CD4-positive, alpha-beta memory T cell (primary cell): ENCODE measurements around the gene NEURL2. TPM values are rescaled to one million over a fixed set of nuclear protein-coding genes. Genes with fewer than 3 reads are reported as not detected.

Experiments
- CTCF ChIA-PET: fragments of 350-600 bp; sonication (Branson Sonifier 250); formaldehyde crosslinking; loops from one replicate; lab custom pipeline; 2021; ENCODE audit warnings: inconsistent platforms; ENCODE audit not compliant: partially characterized antibody; lab: Charles Lee
- POLR2A ChIA-PET: fragments of 350-600 bp; sonication (Branson Sonifier 250); formaldehyde crosslinking; loops from one replicate; lab custom pipeline; 2021; ENCODE audit not compliant: partially characterized antibody; lab: Charles Lee
- DNase-seq, 5 donors: peaks; one replicate each; pipeline versions ENCODE4 v3.0.0 to v3.0.0-alpha.2; 2020 to 2022; ENCODE audit warnings: mixed read lengths in 1 of 5
- H3K27ac ChIP-seq: one replicate; pipeline ENCODE4 v1.7.0; 2013; ENCODE audit warnings: low read depth, low read length
- H3K27me3 ChIP-seq: 2 replicates; pipeline ENCODE4 v1.7.0; 2013; ENCODE audit warnings: mild to moderate bottlenecking, low read length, moderate library complexity; ENCODE audit not compliant: insufficient read depth
- H3K36me3 ChIP-seq: 2 replicates; pipeline ENCODE4 v1.7.0; 2013; ENCODE audit warnings: mild to moderate bottlenecking, low read length, moderate library complexity; ENCODE audit not compliant: insufficient read depth
- H3K4me1 ChIP-seq: 2 replicates; pipeline ENCODE4 v1.7.0; 2013; ENCODE audit warnings: mild to moderate bottlenecking, low read length, moderate library complexity; ENCODE audit not compliant: insufficient read depth
- H3K4me3 ChIP-seq, 2 donors: one replicate each; pipeline ENCODE4 v1.7.0; 2013; ENCODE audit warnings: low read length in 2 of 2, mild to moderate bottlenecking in 1 of 2
- H3K9me3 ChIP-seq, 2 donors: one replicate each; pipeline ENCODE4 v1.7.0; 2013; ENCODE audit warnings: low read length in 2 of 2, control low read depth in 1 of 2; ENCODE audit not compliant: control insufficient read depth in 1 of 2
- H3K27ac Mint-ChIP-seq, 7 donors: one replicate each; pipeline ENCODE4 v1.8.0; 2020 to 2021; ENCODE audit warnings: mixed read lengths in 7 of 7, mild to moderate bottlenecking in 6 of 7, inconsistent platforms in 3 of 7, moderate library complexity in 3 of 7
- H3K27me3 Mint-ChIP-seq, 2 donors: one replicate each; pipeline ENCODE4 v1.8.0; 2020 to 2021; ENCODE audit warnings: mixed read lengths in 2 of 2
- H3K36me3 Mint-ChIP-seq, 2 donors: one replicate each; pipeline ENCODE4 v1.8.0; 2020 to 2021; ENCODE audit warnings: mixed read lengths in 2 of 2, inconsistent platforms in 1 of 2, mild to moderate bottlenecking in 1 of 2
- H3K4me1 Mint-ChIP-seq, 4 donors: one replicate each; pipeline ENCODE4 v1.8.0; 2020 to 2021; ENCODE audit warnings: mixed read lengths in 4 of 4, mild to moderate bottlenecking in 1 of 4
- H3K4me3 Mint-ChIP-seq, 8 donors: one replicate each; pipeline ENCODE4 v1.8.0; 2020 to 2021; ENCODE audit warnings: mixed read lengths in 8 of 8, mild to moderate bottlenecking in 7 of 8, moderate library complexity in 6 of 8, inconsistent platforms in 3 of 8
- H3K9me3 Mint-ChIP-seq, 8 donors: one replicate each; pipeline ENCODE4 v1.8.0; 2020 to 2021; ENCODE audit warnings: mixed read lengths in 8 of 8, mild to moderate bottlenecking in 5 of 8, inconsistent platforms in 3 of 8, moderate library complexity in 1 of 8
- intact Hi-C: fragments of 100-400 bp; cut with micrococcal nuclease; formaldehyde crosslinking; loops from one replicate; pipeline ENCODE4 v1.15.1; 2023
- polyA plus RNA-seq, 2 donors: library from polyadenylated mRNA; unstranded; fragments of 300-500 nt; fragmentation: Illumina TruSeq; gene quantifications; one replicate each; pipeline ENCODE4 v1.2.3, GENCODE V29; 2021
- total RNA-seq, 2 experiments: library from RNA; stranded (reverse); gene quantifications; one replicate each; pipeline ENCODE4 v1.2.3, GENCODE V29; 2021

The NEURL2 gene, protein sequence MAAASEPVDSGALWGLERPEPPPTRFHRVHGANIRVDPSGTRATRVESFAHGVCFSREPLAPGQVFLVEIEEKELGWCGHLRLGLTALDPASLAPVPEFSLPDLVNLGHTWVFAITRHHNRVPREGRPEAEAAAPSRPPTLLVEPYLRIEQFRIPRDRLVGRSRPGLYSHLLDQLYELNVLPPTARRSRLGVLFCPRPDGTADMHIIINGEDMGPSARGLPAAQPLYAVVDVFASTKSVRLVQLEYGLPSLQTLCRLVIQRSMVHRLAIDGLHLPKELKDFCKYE
- total RNA-seq (1 to 10 TPM; 5.5 to 5.6 TPM), polyA plus RNA-seq (under 1 TPM; 0.29 to 0.75 TPM)

DNA sequence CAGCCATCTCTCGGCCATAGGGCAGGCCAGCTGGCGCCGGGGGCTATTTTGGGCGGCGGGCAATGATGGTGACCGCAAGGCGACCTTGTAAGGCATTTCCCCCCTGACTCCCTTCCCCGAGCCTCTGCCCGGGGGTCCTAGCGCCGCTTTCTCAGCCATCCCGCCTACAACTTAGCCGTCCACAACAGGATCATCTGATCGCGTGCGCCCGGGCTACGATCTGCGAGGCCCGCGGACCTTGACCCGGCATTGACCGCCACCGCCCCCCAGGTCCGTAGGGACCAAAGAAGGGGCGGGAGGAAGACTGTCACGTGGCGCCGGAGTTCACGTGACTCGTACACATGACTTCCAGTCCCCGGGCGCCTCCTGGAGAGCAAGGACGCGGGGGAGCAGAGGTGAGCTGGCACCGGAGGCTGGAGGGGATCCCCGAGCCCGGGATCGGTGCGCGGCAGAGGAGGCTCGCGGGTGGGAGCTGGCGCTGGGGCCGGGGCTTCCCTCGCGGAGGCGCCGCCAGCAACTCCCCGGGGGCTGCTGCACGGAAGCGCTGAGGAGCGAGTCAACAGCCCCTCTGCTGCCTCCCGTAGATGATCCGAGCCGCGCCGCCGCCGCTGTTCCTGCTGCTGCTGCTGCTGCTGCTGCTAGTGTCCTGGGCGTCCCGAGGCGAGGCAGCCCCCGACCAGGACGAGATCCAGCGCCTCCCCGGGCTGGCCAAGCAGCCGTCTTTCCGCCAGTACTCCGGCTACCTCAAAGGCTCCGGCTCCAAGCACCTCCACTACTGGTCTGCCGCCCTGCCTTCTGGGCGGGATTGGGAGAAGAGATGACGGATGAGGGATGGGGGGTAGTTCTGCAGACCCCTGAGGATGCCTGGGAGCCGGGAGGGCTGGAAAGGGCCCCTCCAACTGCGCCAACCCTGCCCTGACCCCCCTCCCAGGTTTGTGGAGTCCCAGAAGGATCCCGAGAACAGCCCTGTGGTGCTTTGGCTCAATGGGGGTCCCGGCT, at the start of gene NEURL2, which contains the start of gene CTSA:
Gene NEURL2 (minus strand): TSS at position 224 of the 999 bp plus-strand sequence. CDS start 217 bp downstream, at position 7.
Gene CTSA (plus strand): TSS at position 351 of the 999 bp plus-strand sequence. CDS start 234 bp downstream, at position 585.
- Mint-ChIP-seq H3K36me3 (peaks cover 0 to 19% of the 10 kb centered on the region in 2 donors), H3K4me1 (peaks cover 19 to 48% (median 33%) of the 10 kb centered on the region in 4 donors)
- CTCF ChIA-PET = interaction anchor here (0.6 to 3.5 kb wide), 16 partner anchors 9 to 91 kb away, joined by 3 to 18 read pairs (median 4); partner anchors contain the start of genes PCIF1 and ZSWIM1

DNA sequence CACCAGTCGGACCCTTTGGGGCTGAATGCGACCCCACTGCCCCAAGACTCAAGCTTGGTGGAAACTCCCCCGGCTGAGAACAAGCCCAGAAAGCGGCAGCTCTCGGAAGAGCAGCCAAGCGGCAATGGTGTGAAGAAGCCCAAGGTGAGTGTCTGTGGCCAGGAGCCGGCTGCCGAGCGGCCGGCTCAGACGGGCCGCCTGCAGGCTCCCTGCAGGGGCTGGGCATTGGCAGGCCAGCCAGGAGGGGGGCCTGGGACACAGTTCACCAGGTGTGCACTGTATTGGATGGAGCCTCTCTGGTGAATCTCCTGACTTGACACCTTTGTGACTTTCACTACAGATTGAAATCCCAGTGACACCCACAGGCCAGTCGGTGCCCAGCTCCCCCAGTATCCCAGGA, 49.5 kb upstream of the NEURL2 start:
- H3K36me3 ChIP-seq = peaks cover 78% of the 10 kb centered on the region
- H3K36me3 Mint-ChIP-seq = peaks cover 44 to 67% of the 10 kb centered on the region in 2 donors
- H3K27me3 Mint-ChIP-seq = no peaks in the 10 kb centered on the region
- no peaks in the 10 kb centered on the region for H3K9me3 ChIP-seq
- H3K27me3 ChIP-seq = no peaks in the 10 kb centered on the region
- H3K27ac ChIP-seq = no peak overlapping the region
- ChIA-PET CTCF (interaction anchor here (1.3 to 8.7 kb wide), 2 partner anchors 30 to 74 kb away, joined by 3 to 91 read pairs; partner anchors contain the start of gene ZNF335), POLR2A (interaction anchor here (1.5 kb wide), 1 partner anchor 31 kb away, joined by 4 read pairs; the partner anchor contains the start of gene ZNF335)
- no peak overlapping the region for H3K27ac Mint-ChIP-seq
- DNase-seq = no peak
- peaks cover 28% of the 10 kb centered on the region for H3K4me1 ChIP-seq
- no peak overlapping the region for H3K4me3 Mint-ChIP-seq
- peaks cover 10 to 36% (median 26%) of the 10 kb centered on the region in 4 donors for H3K4me1 Mint-ChIP-seq
- no peaks in the 10 kb centered on the region for H3K9me3 Mint-ChIP-seq
- intact Hi-C loops = no loop called here
- no peak overlapping the region for H3K4me3 ChIP-seq

More for the DNA sequence above, at the start of gene NEURL2, which contains the start of gene CTSA:
- no peaks in the 10 kb centered on the region for H3K27me3 ChIP-seq
- H3K4me3 ChIP-seq = peak within 1 kb of the TSS; percentile 69 to 79
- POLR2A ChIA-PET = interaction anchor here (0.9 to 9.9 kb wide), 15 partner anchors 9 to 80 kb away, joined by 3 to 141 read pairs (median 4); partner anchors contain the start of genes ACOT8, PCIF1, ZNF335 and ZSWIM1
- H3K36me3 ChIP-seq = peaks cover 12% of the 10 kb centered on the region
- peak within 1 kb of the TSS; percentile 74 for H3K27ac ChIP-seq
- Mint-ChIP-seq H3K4me3 (peak within 1 kb of the TSS; percentile 91 to 97 (median 93)), H3K27ac (peak within 1 kb of the TSS; percentile 76 to 94 (median 90)), H3K9me3 (peaks cover 0 to 5% (median 0%) of the 10 kb centered on the region in 8 donors), H3K27me3 (no peaks in the 10 kb centered on the region)
- peak; percentile 79 to 88 (median 83) for DNase-seq
- H3K4me1 ChIP-seq = peaks cover 37% of the 10 kb centered on the region
- H3K9me3 ChIP-seq = no peaks in the 10 kb centered on the region
- intact Hi-C loops = loop anchor here (1.0 to 2.0 kb wide), 5 partner anchors 34 to 92 kb away; partner anchors contain the start of genes ACOT8, ZNF335 and ZSWIM3

GRCh38 chr20:45940053-45940452, 49.0 kb upstream of the NEURL2 start:
- Mint-ChIP-seq H3K36me3 (peaks cover 43 to 67% of the 10 kb centered on the region in 2 donors), H3K27me3 (no peaks in the 10 kb centered on the region), H3K4me1 (peaks cover 12 to 40% (median 28%) of the 10 kb centered on the region in 4 donors), H3K4me3 (no peak overlapping the region), H3K9me3 (no peaks in the 10 kb centered on the region), H3K27ac (peak overlapping the region in 1 of 7 donors; percentile 51)
- intact Hi-C loops = no loop called here
- Histone ChIP-seq H3K9me3 (no peaks in the 10 kb centered on the region), H3K4me1 (peaks cover 28% of the 10 kb centered on the region), H3K27ac (no peak overlapping the region), H3K4me3 (no peak overlapping the region), H3K27me3 (no peaks in the 10 kb centered on the region), H3K36me3 (peaks cover 74% of the 10 kb centered on the region)
- POLR2A ChIA-PET = interaction anchor here (1.5 to 7.4 kb wide), 2 partner anchors 8 to 32 kb away, joined by 4 to 175 read pairs; partner anchors contain the start of gene ZNF335
- CTCF ChIA-PET = interaction anchor here (1.3 to 8.7 kb wide), 2 partner anchors 31 to 74 kb away, joined by 3 to 91 read pairs; partner anchors contain the start of gene ZNF335
- no peak for DNase-seq

DNA sequence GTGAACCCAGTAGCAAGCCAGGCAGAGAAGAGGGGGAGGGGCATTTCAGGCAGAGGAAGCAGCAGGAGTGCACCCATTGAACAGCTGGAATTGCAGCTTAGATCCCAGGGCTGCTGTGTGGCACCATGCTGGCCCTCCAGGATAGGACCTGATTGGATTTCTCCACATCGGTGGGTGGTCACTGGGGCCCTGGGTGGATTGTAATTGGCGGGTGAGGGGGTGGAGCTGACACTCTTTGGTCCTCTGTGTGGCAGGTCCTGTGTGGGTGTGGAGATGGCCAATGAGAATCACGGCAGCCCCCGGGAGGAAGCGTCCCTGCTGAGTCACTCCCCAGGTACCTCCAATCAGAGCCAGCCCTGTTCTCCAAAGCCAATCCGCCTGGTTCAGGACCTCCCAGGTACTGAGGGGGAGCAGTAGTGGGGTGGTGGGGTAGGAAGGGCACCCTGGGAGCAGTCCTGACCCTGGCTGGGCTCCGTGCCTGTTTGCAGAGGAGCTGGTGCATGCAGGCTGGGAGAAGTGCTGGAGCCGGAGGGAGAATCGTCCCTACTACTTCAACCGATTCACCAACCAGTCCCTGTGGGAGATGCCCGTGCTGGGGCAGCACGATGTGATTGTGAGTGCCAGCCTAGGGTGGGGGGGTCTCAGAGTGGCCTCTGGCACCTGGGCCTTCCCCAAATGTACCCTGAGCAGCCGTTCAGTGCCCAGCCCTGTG, 47.9 kb upstream of the NEURL2 start:
- Histone ChIP-seq H3K9me3 (no peaks in the 10 kb centered on the region), H3K4me3 (no peak overlapping the region), H3K27ac (no peak overlapping the region), H3K4me1 (peaks cover 28% of the 10 kb centered on the region), H3K36me3 (peaks cover 62% of the 10 kb centered on the region), H3K27me3 (no peaks in the 10 kb centered on the region)
- DNase-seq = no peak
- H3K4me3 Mint-ChIP-seq = no peak overlapping the region
- ChIA-PET CTCF (interaction anchor here (1.2 to 8.7 kb wide), 3 partner anchors 25 to 50 kb away, joined by 3 to 91 read pairs (median 3); partner anchors contain the start of gene ZNF335), POLR2A (interaction anchor here (0.9 to 7.4 kb wide), 5 partner anchors 9 to 82 kb away, joined by 3 to 245 read pairs (median 8); partner anchors contain the start of genes ACOT8, CTSA, NEURL2 and ZNF335)
- H3K36me3 Mint-ChIP-seq = peaks cover 31 to 62% of the 10 kb centered on the region in 2 donors
- peak overlapping the region in 5 of 7 donors; percentile 75 to 94 (median 84) for H3K27ac Mint-ChIP-seq
- H3K9me3 Mint-ChIP-seq = no peaks in the 10 kb centered on the region
- no peaks in the 10 kb centered on the region for H3K27me3 Mint-ChIP-seq
- peaks cover 12 to 41% (median 24%) of the 10 kb centered on the region in 4 donors for H3K4me1 Mint-ChIP-seq
- intact Hi-C loops = no loop called here

- peak in 1 of 5 donors; percentile 40 for DNase-seq
- Histone ChIP-seq H3K9me3 (no peaks in the 10 kb centered on the region), H3K4me3 (no peak overlapping the region), H3K27me3 (no peaks in the 10 kb centered on the region), H3K36me3 (peaks cover 51% of the 10 kb centered on the region), H3K27ac (no peak overlapping the region), H3K4me1 (peaks cover 35% of the 10 kb centered on the region)
- intact Hi-C loops = no loop called here
- Mint-ChIP-seq H3K9me3 (no peaks in the 10 kb centered on the region), H3K27me3 (no peaks in the 10 kb centered on the region), H3K27ac (peak overlapping the region; percentile 75 to 94 (median 78)), H3K4me1 (peaks cover 17 to 49% (median 29%) of the 10 kb centered on the region in 4 donors), H3K36me3 (peaks cover 26 to 53% of the 10 kb centered on the region in 2 donors), H3K4me3 (peak overlapping the region in 7 of 8 donors; percentile 32 to 84 (median 61))
- ChIA-PET CTCF (interaction anchor here (1.2 to 8.7 kb wide), 3 partner anchors 26 to 52 kb away, joined by 3 to 91 read pairs (median 3); partner anchors contain the start of gene ZNF335), POLR2A (interaction anchor here (1.4 to 7.4 kb wide), 7 partner anchors 11 to 146 kb away, joined by 4 to 245 read pairs (median 98); partner anchors contain the start of genes CTSA, DNTTIP1, NEURL2 and SPATA25)
These were observed 46.8 kb upstream of the NEURL2 start for GRCh38 chr20:45937765-45938164.
